T-helper 1 cell treated with Interleukin-12 subunit alpha and Interleukin-12 subunit beta and Interleukin-4 antibody, amounts not matched to agents 30 μg/mL and 1 μg/mL, for 36 hours (primary cell): Measurements from ENCODE around the gene TFDP1.
"Not testable (repeated sequence)": the region's sequence is repeated elsewhere in the genome, so short reads cannot be mapped to it uniquely, and the experiment has no call there.

ENCODE experiments used
- H3K27ac Mint-ChIP-seq: one replicate; pipeline ENCODE4 v1.8.0; 2021; ENCODE audit warnings: mild to moderate bottlenecking, mixed read lengths
- H3K27me3 Mint-ChIP-seq: one replicate; pipeline ENCODE4 v1.8.0; 2021; ENCODE audit warnings: low read depth, mixed read lengths
- H3K36me3 Mint-ChIP-seq: one replicate; pipeline ENCODE4 v1.8.0; 2021; ENCODE audit warnings: low read depth, mixed read lengths
- H3K4me1 Mint-ChIP-seq: one replicate; pipeline ENCODE4 v1.8.0; 2021; ENCODE audit warnings: low read depth, mixed read lengths
- H3K4me3 Mint-ChIP-seq: one replicate; pipeline ENCODE4 v1.8.0; 2021; ENCODE audit warnings: mild to moderate bottlenecking, moderate library complexity, mixed read lengths
- H3K9me3 Mint-ChIP-seq: one replicate; pipeline ENCODE4 v1.8.0; 2021; ENCODE audit warnings: mixed read lengths

TFDP1 gene

DNA sequence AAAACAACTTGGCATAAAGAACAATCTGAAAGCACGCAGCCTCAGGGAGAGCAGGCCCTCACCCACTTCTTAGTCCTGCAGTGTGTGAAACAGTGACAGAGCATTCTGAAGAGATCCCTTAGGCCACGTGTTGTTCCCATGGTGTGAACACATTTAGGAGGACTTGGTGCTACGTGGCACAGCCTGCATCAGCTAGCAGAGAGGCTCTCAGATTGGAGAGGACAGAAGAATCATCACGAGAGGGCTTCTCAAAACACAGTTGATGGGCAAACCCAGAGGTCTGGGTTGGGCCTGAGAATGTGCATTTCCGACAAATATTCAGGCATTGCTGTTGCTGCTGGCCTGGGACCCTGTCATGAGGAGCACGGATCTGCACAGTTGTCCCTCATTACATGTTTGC is 26.1 kb upstream of the TFDP1 start:
- Mint-ChIP-seq H3K27me3 (no peaks in the 10 kb centered on the region), H3K9me3 (no peaks in the 10 kb centered on the region), H3K36me3 (no peaks in the 10 kb centered on the region), H3K4me1 (peaks cover 2% of the 10 kb centered on the region), H3K4me3 (no peak overlapping the region), H3K27ac (no peak overlapping the region)

GRCh38 chr13:113559061-113559460 is 25.5 kb upstream of the TFDP1 start:
- Mint-ChIP-seq H3K4me1 (peaks cover 2% of the 10 kb centered on the region), H3K4me3 (no peak overlapping the region), H3K27me3 (no peaks in the 10 kb centered on the region), H3K36me3 (no peaks in the 10 kb centered on the region), H3K27ac (no peak overlapping the region), H3K9me3 (no peaks in the 10 kb centered on the region)

DNA sequence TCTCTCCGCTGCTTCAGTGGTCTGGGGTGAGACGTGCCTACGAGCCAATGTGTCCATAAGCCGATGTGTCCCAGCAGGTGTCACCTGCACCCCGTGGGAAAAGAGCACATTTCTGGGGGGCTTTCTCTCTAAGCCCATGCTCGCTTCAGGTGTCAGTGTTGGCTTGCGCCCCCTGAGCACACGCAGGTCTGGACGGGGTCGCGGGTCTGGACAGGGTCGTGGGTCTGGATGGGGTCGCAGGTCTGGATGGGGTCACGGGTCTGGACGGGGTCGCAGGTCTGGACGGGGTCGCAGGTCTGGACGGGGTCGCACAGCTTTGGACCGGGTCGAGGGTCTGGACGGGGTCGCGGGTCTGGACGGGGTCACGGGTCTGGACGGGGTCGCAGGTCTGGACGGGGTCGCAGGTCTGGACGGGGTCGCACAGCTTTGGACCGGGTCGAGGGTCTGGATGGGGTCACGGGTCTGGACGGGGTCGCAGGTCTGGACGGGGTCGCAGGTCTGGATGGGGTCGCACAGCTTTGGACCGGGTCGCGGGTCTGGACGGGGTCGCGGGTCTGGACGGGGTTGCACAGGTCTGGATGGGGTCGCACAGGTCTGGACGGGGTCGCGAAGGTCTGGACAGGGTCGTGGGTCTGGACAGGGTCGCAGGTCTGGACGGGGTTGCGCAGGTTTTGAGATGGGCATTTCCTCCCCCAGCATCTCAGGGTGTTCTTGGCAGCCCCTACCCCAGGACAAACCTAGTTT is 24.5 kb upstream of the TFDP1 start:
- H3K9me3 Mint-ChIP-seq = no peaks in the 10 kb centered on the region
- H3K36me3 Mint-ChIP-seq = no peaks in the 10 kb centered on the region
- H3K27me3 Mint-ChIP-seq = no peaks in the 10 kb centered on the region
- no peak overlapping the region for H3K4me3 Mint-ChIP-seq
- H3K27ac Mint-ChIP-seq = no peak overlapping the region
- peaks cover 2% of the 10 kb centered on the region for H3K4me1 Mint-ChIP-seq

- no peaks in the 10 kb centered on the region for H3K9me3 Mint-ChIP-seq
- no peak overlapping the region for H3K4me3 Mint-ChIP-seq
- H3K27me3 Mint-ChIP-seq = no peaks in the 10 kb centered on the region
- peaks cover 2% of the 10 kb centered on the region for H3K4me1 Mint-ChIP-seq
- no peaks in the 10 kb centered on the region for H3K36me3 Mint-ChIP-seq
- no peak overlapping the region for H3K27ac Mint-ChIP-seq
Measured at GRCh38 chr13:113560645-113561416, 23.7 kb upstream of the TFDP1 start.

GRCh38 chr13:113561417-113562084 is 23.0 kb upstream of the TFDP1 start:
- Mint-ChIP-seq H3K9me3 (no peaks in the 10 kb centered on the region), H3K36me3 (no peaks in the 10 kb centered on the region)

DNA sequence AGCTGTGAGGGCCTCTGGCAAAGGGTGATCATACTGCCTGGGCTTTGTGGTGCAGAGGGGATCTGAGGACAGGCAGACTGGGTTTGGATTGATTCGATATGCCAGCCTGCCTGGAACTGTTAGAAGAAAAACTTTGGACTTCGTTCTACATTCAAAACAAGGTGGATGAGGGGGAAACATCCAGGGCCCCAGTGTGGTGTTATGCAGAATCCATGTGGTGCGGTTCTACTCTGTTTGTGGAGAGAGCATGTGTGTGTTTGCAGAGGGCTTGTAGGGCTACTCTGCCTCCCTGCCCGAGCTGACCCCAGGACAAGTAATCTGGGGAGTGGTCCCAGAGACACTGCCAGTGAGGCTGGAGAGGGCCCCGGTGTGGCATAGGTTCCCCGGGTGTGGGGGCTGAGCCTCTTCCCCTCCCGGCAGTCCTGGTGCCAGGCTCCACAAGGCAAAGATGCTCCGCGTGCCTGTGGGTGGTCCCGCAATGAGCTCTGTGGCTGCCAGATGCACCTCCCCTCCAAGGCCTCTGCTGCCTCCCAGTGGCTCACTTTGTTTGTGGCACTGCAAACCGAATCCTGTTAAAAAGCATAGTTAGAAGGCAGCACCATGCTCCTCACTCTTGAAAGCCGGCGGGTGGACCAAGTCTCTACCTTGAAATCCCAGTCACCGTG is 22.3 kb upstream of the TFDP1 start:
- H3K27ac Mint-ChIP-seq = no peak overlapping the region
- H3K4me1 Mint-ChIP-seq = peaks cover 2% of the 10 kb centered on the region
- H3K9me3 Mint-ChIP-seq = no peaks in the 10 kb centered on the region
- no peak overlapping the region for H3K4me3 Mint-ChIP-seq
- no peaks in the 10 kb centered on the region for H3K36me3 Mint-ChIP-seq
- peaks cover 4% of the 10 kb centered on the region for H3K27me3 Mint-ChIP-seq

More at GRCh38 chr13:113561417-113562084, 23.0 kb upstream of the TFDP1 start:
- H3K4me3 Mint-ChIP-seq = no peak overlapping the region
- peaks cover 2% of the 10 kb centered on the region for H3K4me1 Mint-ChIP-seq
- H3K27me3 Mint-ChIP-seq = no peaks in the 10 kb centered on the region
- H3K27ac Mint-ChIP-seq = no peak overlapping the region

- no peaks in the 10 kb centered on the region for H3K36me3 Mint-ChIP-seq
- H3K4me1 Mint-ChIP-seq = peaks cover 2% of the 10 kb centered on the region
- H3K27ac Mint-ChIP-seq = no peak overlapping the region
- no peak overlapping the region for H3K4me3 Mint-ChIP-seq
- peaks cover 7% of the 10 kb centered on the region for H3K27me3 Mint-ChIP-seq
- H3K9me3 Mint-ChIP-seq = no peaks in the 10 kb centered on the region
Measured at GRCh38 chr13:113562844-113563243, 21.7 kb upstream of the TFDP1 start.

- H3K36me3 Mint-ChIP-seq, H3K4me1 Mint-ChIP-seq, H3K27ac Mint-ChIP-seq, H3K9me3 Mint-ChIP-seq, H3K4me3 Mint-ChIP-seq: not testable (repeated sequence)
- H3K27me3 Mint-ChIP-seq = peaks cover 11% of the 10 kb centered on the region
Measured at GRCh38 chr13:113563511-113563910, 21.0 kb upstream of the TFDP1 start.

GRCh38 chr13:113564331-113565023 is 20.1 kb upstream of the TFDP1 start:
- H3K4me1 Mint-ChIP-seq = peaks cover 2% of the 10 kb centered on the region
- H3K27me3 Mint-ChIP-seq = peaks cover 21% of the 10 kb centered on the region
- H3K27ac Mint-ChIP-seq = no peak overlapping the region
- H3K36me3 Mint-ChIP-seq = no peaks in the 10 kb centered on the region
- no peak overlapping the region for H3K4me3 Mint-ChIP-seq
- no peaks in the 10 kb centered on the region for H3K9me3 Mint-ChIP-seq

GRCh38 chr13:113565526-113566226 is 18.9 kb upstream of the TFDP1 start:
- H3K27ac Mint-ChIP-seq = no peak overlapping the region
- peaks cover 26% of the 10 kb centered on the region for H3K27me3 Mint-ChIP-seq
- H3K36me3 Mint-ChIP-seq = no peaks in the 10 kb centered on the region
- no peaks in the 10 kb centered on the region for H3K9me3 Mint-ChIP-seq
- peaks cover 2% of the 10 kb centered on the region for H3K4me1 Mint-ChIP-seq
- H3K4me3 Mint-ChIP-seq = no peak overlapping the region

- no peaks in the 10 kb centered on the region for H3K9me3 Mint-ChIP-seq
- peaks cover 30% of the 10 kb centered on the region for H3K27me3 Mint-ChIP-seq
- H3K27ac Mint-ChIP-seq = no peak overlapping the region
- H3K36me3 Mint-ChIP-seq = no peaks in the 10 kb centered on the region
- H3K4me3 Mint-ChIP-seq = no peak overlapping the region
- H3K4me1 Mint-ChIP-seq = peaks cover 2% of the 10 kb centered on the region
Measured at GRCh38 chr13:113566227-113566561, 18.4 kb upstream of the TFDP1 start.

- H3K4me1 Mint-ChIP-seq = no peaks in the 10 kb centered on the region
- peaks cover 40% of the 10 kb centered on the region for H3K27me3 Mint-ChIP-seq
- no peaks in the 10 kb centered on the region for H3K36me3 Mint-ChIP-seq
- no peak overlapping the region for H3K27ac Mint-ChIP-seq
- H3K4me3 Mint-ChIP-seq = no peak overlapping the region
- peaks cover 8% of the 10 kb centered on the region for H3K9me3 Mint-ChIP-seq
Measured at GRCh38 chr13:113567681-113568080, 16.9 kb upstream of the TFDP1 start.

- Mint-ChIP-seq H3K4me3 (no peak overlapping the region), H3K27me3 (peaks cover 47% of the 10 kb centered on the region), H3K4me1 (no peaks in the 10 kb centered on the region), H3K9me3 (peaks cover 22% of the 10 kb centered on the region), H3K27ac (no peak overlapping the region), H3K36me3 (no peaks in the 10 kb centered on the region)
Measured at GRCh38 chr13:113573065-113573464, 11.5 kb upstream of the TFDP1 start.

GRCh38 chr13:113576597-113576996 is 8.0 kb upstream of the TFDP1 start:
- H3K36me3 Mint-ChIP-seq = no peaks in the 10 kb centered on the region
- no peak overlapping the region for H3K4me3 Mint-ChIP-seq
- H3K27ac Mint-ChIP-seq = no peak overlapping the region
- peaks cover 21% of the 10 kb centered on the region for H3K9me3 Mint-ChIP-seq
- peaks cover 35% of the 10 kb centered on the region for H3K27me3 Mint-ChIP-seq
- H3K4me1 Mint-ChIP-seq = no peaks in the 10 kb centered on the region
